Small intestine (tissue), 7 donors: ENCODE measurements around the gene NEK8. TPM values are rescaled to one million over a fixed set of nuclear protein-coding genes. Genes with fewer than 3 reads are reported as not detected.

Source experiments
- DNase-seq, 2 donors: peaks; one replicate each; pipeline versions ENCODE4 v3.0.0 to v3.0.0-alpha.2; 2013
- FAIRE-seq: peaks from 2 replicates; lab custom pipeline; 2012; peaks lifted over from hg19 to GRCh38; lab: Jason Lieb, UNC
- H3K27ac ChIP-seq, 3 donors: one replicate each; pipeline ENCODE4 v1.5.1; 2013; ENCODE audit warnings: low read length in 2 of 3, mild to moderate bottlenecking in 2 of 3, control low read depth in 1 of 3, inconsistent platforms in 1 of 3, low read depth in 1 of 3, moderate library complexity in 1 of 3
- H3K27me3 ChIP-seq, 3 donors: one replicate each; pipeline ENCODE4 v1.6.1; 2013; ENCODE audit warnings: low read length in 3 of 3, inconsistent platforms in 1 of 3; ENCODE audit not compliant: control insufficient read depth in 3 of 3, insufficient read depth in 3 of 3
- H3K36me3 ChIP-seq, 3 donors: one replicate each; pipeline ENCODE4 v1.6.1; 2013; ENCODE audit warnings: low read length in 3 of 3, inconsistent platforms in 1 of 3, low read depth in 1 of 3, mild to moderate bottlenecking in 1 of 3, moderate library complexity in 1 of 3; ENCODE audit not compliant: control insufficient read depth in 3 of 3, insufficient read depth in 2 of 3
- H3K4me1 ChIP-seq, 3 donors: one replicate each; pipeline ENCODE4 v1.6.1; 2013; ENCODE audit warnings: low read length in 2 of 3, inconsistent platforms in 1 of 3, low read depth in 1 of 3, mild to moderate bottlenecking in 1 of 3, moderate library complexity in 1 of 3; ENCODE audit not compliant: control insufficient read depth in 3 of 3, insufficient read depth in 2 of 3
- H3K4me3 ChIP-seq, 3 donors: one replicate each; pipeline ENCODE4 v1.5.1; 2013; ENCODE audit warnings: low read length in 3 of 3, control low read depth in 1 of 3, inconsistent platforms in 1 of 3, low read depth in 1 of 3, mild to moderate bottlenecking in 1 of 3, moderate library complexity in 1 of 3
- H3K9me3 ChIP-seq, 2 donors: one replicate each; pipeline ENCODE4 v1.6.1; 2013; ENCODE audit warnings: low read depth in 1 of 2, low read length in 1 of 2; ENCODE audit not compliant: control insufficient read depth in 2 of 2, insufficient read depth in 1 of 2
- WGBS, 3 donors: extraction: QIAGEN DNeasy Blood & Tissue Kit; methylation state at CpG; one replicate each; pipeline ENCODE4 v1.1.7; 2013; 5-methylcytosine and 5-hydroxymethylcytosine counted together
- polyA plus RNA-seq, 4 donors: library from polyadenylated mRNA; stranded (reverse) in 3 of 4; unstranded in 1 of 4; fragments of 200-250 nt in 3 of 4; fragments of 120-200 nt in 1 of 4; gene quantifications; one replicate each; pipeline versions ENCODE4 v1.2.1 to v1.2.3, GENCODE V29; 2013
- donor health status: healthy with polysubstance abuse.
- donor health status: control.
- donor health status: control.
- donor health status: Bipolar disorder and iron deficiency.
- donor health status: healthy.

Gene NEK8
- polyA plus RNA-seq, 4 donors = 3.5 to 5.7 (median 3.6) TPM

- H3K9me3 ChIP-seq = no peaks in the 10 kb centered on the region
- H3K27me3 ChIP-seq = no peaks in the 10 kb centered on the region
- H3K4me1 ChIP-seq = peaks cover 0 to 11% (median 2%) of the 10 kb centered on the region in 3 donors
- no peak overlapping the region for H3K27ac ChIP-seq
- peaks cover 14 to 66% (median 16%) of the 10 kb centered on the region in 3 donors for H3K36me3 ChIP-seq
- FAIRE-seq = no peak
- H3K4me3 ChIP-seq = no peak overlapping the region
- no peak for DNase-seq
- WGBS, 3 donors = 75 to 82% (median 78%) methylated on average over 5 of the region's 5 CpGs
Observed at GRCh38 chr17:28705074-28705659, 23.4 kb upstream of the NEK8 start.

GRCh38 chr17:28705728-28706334 lies 22.8 kb upstream of the NEK8 start:
- FAIRE-seq = no peak

GRCh38 chr17:28706471-28707338 lies 21.9 kb upstream of the NEK8 start:
- no peaks in the 10 kb centered on the region for H3K9me3 ChIP-seq
- no peak overlapping the region for H3K27ac ChIP-seq
- peaks cover 3 to 50% (median 7%) of the 10 kb centered on the region in 3 donors for H3K36me3 ChIP-seq
- WGBS, 3 donors = 59 to 66% (median 66%) methylated on average over 4 to 6 of the region's 7 CpGs
- H3K27me3 ChIP-seq = no peaks in the 10 kb centered on the region
- no peak for DNase-seq
- H3K4me1 ChIP-seq = peaks cover 0 to 13% (median 0%) of the 10 kb centered on the region in 3 donors
- no peak for FAIRE-seq
- no peak overlapping the region for H3K4me3 ChIP-seq

More at GRCh38 chr17:28705728-28706334, 22.8 kb upstream of the NEK8 start:
- Histone ChIP-seq H3K27ac (peak overlapping the region in 1 of 3 donors; percentile 13), H3K4me1 (peaks cover 0 to 9% (median 0%) of the 10 kb centered on the region in 3 donors), H3K4me3 (no peak overlapping the region), H3K36me3 (peaks cover 9 to 59% (median 11%) of the 10 kb centered on the region in 3 donors), H3K9me3 (no peaks in the 10 kb centered on the region), H3K27me3 (no peaks in the 10 kb centered on the region)
- 70 to 79% (median 76%) methylated on average over 10 of the region's 10 CpGs for WGBS, 3 donors
- DNase-seq = no peak

- Histone ChIP-seq H3K27me3 (no peaks in the 10 kb centered on the region), H3K4me3 (no peak overlapping the region), H3K4me1 (peaks cover 0 to 19% (median 1%) of the 10 kb centered on the region in 3 donors), H3K36me3 (peaks cover 3 to 44% (median 4%) of the 10 kb centered on the region in 3 donors), H3K27ac (no peak overlapping the region), H3K9me3 (no peaks in the 10 kb centered on the region)
- DNase-seq (no peak), FAIRE-seq (no peak)
- WGBS, 3 donors = 78 to 88% (median 85%) methylated on average over 2 of the region's 2 CpGs
Observed at GRCh38 chr17:28707339-28707720, 21.3 kb upstream of the NEK8 start.

- Histone ChIP-seq H3K36me3 (peaks cover 0 to 37% (median 0%) of the 10 kb centered on the region in 3 donors), H3K27ac (peak overlapping the region; percentile 79 to 94 (median 91)), H3K27me3 (no peaks in the 10 kb centered on the region), H3K9me3 (no peaks in the 10 kb centered on the region), H3K4me1 (peaks cover 0 to 19% (median 2%) of the 10 kb centered on the region in 3 donors), H3K4me3 (peak overlapping the region; percentile 48 to 60 (median 52))
- peak; percentile 87 to 95 for DNase-seq
- FAIRE-seq = no peak
- WGBS, 3 donors = 1 to 2% (median 1%) methylated on average over 43 to 74 of the region's 74 CpGs
Observed at GRCh38 chr17:28710861-28711722, 17.5 kb upstream of the NEK8 start.

- H3K27me3 ChIP-seq = peaks cover 0 to 1% (median 0%) of the 10 kb centered on the region in 3 donors
- H3K4me3 ChIP-seq = peak within 1 kb of the TSS; percentile 48 to 60 (median 52)
- 2 to 7% (median 5%) methylated on average over 20 of the region's 20 CpGs for WGBS, 3 donors
- H3K4me1 ChIP-seq = peaks cover 0 to 23% (median 2%) of the 10 kb centered on the region in 3 donors
- no peak for DNase-seq
- H3K9me3 ChIP-seq = no peaks in the 10 kb centered on the region
- no peak for FAIRE-seq
- H3K36me3 ChIP-seq = peaks cover 0 to 33% (median 0%) of the 10 kb centered on the region in 3 donors
- peak within 1 kb of the TSS; percentile 79 to 94 (median 91) for H3K27ac ChIP-seq
Observed at GRCh38 chr17:28711723-28712031, 16.9 kb upstream of the NEK8 start, which contains the start of gene PROCA1. TSS of gene PROCA1 (minus strand) at chr17:28711888. CDS start at chr17:28711660, 228 bp downstream.

- peaks cover 0 to 27% (median 2%) of the 10 kb centered on the region in 3 donors for H3K4me1 ChIP-seq
- peaks cover 0 to 33% (median 0%) of the 10 kb centered on the region in 3 donors for H3K36me3 ChIP-seq
- peak overlapping the region; percentile 24 to 53 (median 52) for H3K4me3 ChIP-seq
- WGBS, 3 donors = 35 to 55% (median 52%) methylated on average over 33 to 34 of the region's 34 CpGs
- DNase-seq (no peak), FAIRE-seq (no peak)
- no peaks in the 10 kb centered on the region for H3K9me3 ChIP-seq
- peaks cover 0 to 5% (median 0%) of the 10 kb centered on the region in 3 donors for H3K27me3 ChIP-seq
- H3K27ac ChIP-seq = peak overlapping the region in 2 of 3 donors; percentile 88 to 94
Observed at GRCh38 chr17:28712032-28712704, 16.4 kb upstream of the NEK8 start.
